Naive thymus-derived CD4-positive, alpha-beta T cell (primary cell): ENCODE measurements around the gene OXCT1. TPM values are rescaled to one million over a fixed set of nuclear protein-coding genes. Genes with fewer than 3 reads are reported as not detected.
A peak's percentile ranks its signal among the peaks of the same experiment; 100 is the strongest.
"Not testable (repeated sequence)": the region's sequence is repeated elsewhere in the genome, so short reads cannot be mapped to it uniquely, and the experiment has no call there.

Experiments used
- ATAC-seq: fragments of 150-1000 bp; cut with Tn5 transposase; 2 replicates; pipeline ENCODE4 v1.10.0; 2021; ENCODE audit warnings: mild to moderate bottlenecking, moderate library complexity
- CTCF ChIA-PET: fragments of 350-600 bp; sonication (Branson Sonifier 250); formaldehyde crosslinking; loops from one replicate; lab custom pipeline; 2021; ENCODE audit warnings: antibody characterized with exemption; lab: Charles Lee
- POLR2A ChIA-PET: fragments of 350-600 bp; sonication (Branson Sonifier 250); formaldehyde crosslinking; loops from one replicate; lab custom pipeline; 2021; ENCODE audit warnings: antibody characterized with exemption, inconsistent platforms; lab: Charles Lee
- DNase-seq, 9 donors: peaks; one replicate each; pipeline versions ENCODE4 v3.0.0 to v3.0.0-alpha.2; 2020 to 2022; ENCODE audit warnings: mixed read lengths in 1 of 9
- H3K27ac ChIP-seq: one replicate; pipeline ENCODE4 v1.7.0; 2013; ENCODE audit warnings: mild to moderate bottlenecking, low read depth, low read length, moderate library complexity
- H3K27me3 ChIP-seq, 2 donors: one replicate each; pipeline ENCODE4 v1.7.0; 2013; ENCODE audit warnings: low read length in 2 of 2, mild to moderate bottlenecking in 2 of 2, moderate library complexity in 2 of 2; ENCODE audit not compliant: control insufficient read depth in 2 of 2, insufficient read depth in 2 of 2
- H3K36me3 ChIP-seq, 3 experiments: 1 replicate in 2 of 3; 2 replicates in 1 of 3; pipeline ENCODE4 v1.7.0; 2013; ENCODE audit warnings: low read length in 3 of 3, mild to moderate bottlenecking in 3 of 3, moderate library complexity in 1 of 3; ENCODE audit not compliant: insufficient read depth in 3 of 3, control insufficient read depth in 2 of 3
- H3K4me1 ChIP-seq, 2 donors: one replicate each; pipeline ENCODE4 v1.7.0; 2013; ENCODE audit warnings: low read length in 2 of 2, mild to moderate bottlenecking in 2 of 2, moderate library complexity in 1 of 2; ENCODE audit not compliant: control insufficient read depth in 2 of 2, insufficient read depth in 2 of 2
- H3K4me3 ChIP-seq: 2 replicates; pipeline ENCODE4 v1.7.0; 2013; ENCODE audit warnings: mild to moderate bottlenecking, low read length
- H3K9me3 ChIP-seq, 3 experiments: 1 replicate in 2 of 3; 2 replicates in 1 of 3; pipeline ENCODE4 v1.7.0; 2013; ENCODE audit warnings: low read length in 3 of 3; ENCODE audit not compliant: control insufficient read depth in 2 of 3
- H3K27ac Mint-ChIP-seq, 9 donors: one replicate each; pipeline ENCODE4 v1.8.0; 2020 to 2022; ENCODE audit warnings: mixed read lengths in 9 of 9, mild to moderate bottlenecking in 8 of 9, moderate library complexity in 5 of 9, inconsistent platforms in 2 of 9
- H3K27me3 Mint-ChIP-seq, 5 donors: one replicate each; pipeline ENCODE4 v1.8.0; 2021 to 2022; ENCODE audit warnings: mixed read lengths in 5 of 5, mild to moderate bottlenecking in 1 of 5
- H3K36me3 Mint-ChIP-seq, 5 donors: one replicate each; pipeline ENCODE4 v1.8.0; 2020 to 2022; ENCODE audit warnings: mixed read lengths in 5 of 5, mild to moderate bottlenecking in 3 of 5, inconsistent platforms in 1 of 5
- H3K4me1 Mint-ChIP-seq, 7 donors: one replicate each; pipeline ENCODE4 v1.8.0; 2020 to 2022; ENCODE audit warnings: mixed read lengths in 7 of 7, mild to moderate bottlenecking in 3 of 7, inconsistent platforms in 1 of 7
- H3K4me3 Mint-ChIP-seq, 10 donors: one replicate each; pipeline ENCODE4 v1.8.0; 2020 to 2022; ENCODE audit warnings: mild to moderate bottlenecking in 10 of 10, mixed read lengths in 10 of 10, moderate library complexity in 6 of 10, inconsistent platforms in 2 of 10
- H3K9me3 Mint-ChIP-seq, 11 donors: one replicate each; pipeline ENCODE4 v1.8.0; 2020 to 2022; ENCODE audit warnings: mixed read lengths in 11 of 11, mild to moderate bottlenecking in 4 of 11, inconsistent platforms in 1 of 11, moderate library complexity in 1 of 11
- intact Hi-C, 2 donors: fragments of 100-400 bp; cut with micrococcal nuclease; formaldehyde crosslinking; loops; one replicate each; pipeline ENCODE4 v1.15.1; 2023
- polyA plus RNA-seq, 2 donors: library from polyadenylated mRNA; unstranded; fragments of 300-500 nt; fragmentation: Illumina TruSeq; gene quantifications; one replicate each; pipeline ENCODE4 v1.2.3, GENCODE V29; 2021
- total RNA-seq, 6 experiments: library from RNA in 5 of 6; stranded (reverse) in 5 of 6; gene quantifications; 1 replicate in 5 of 6; 2 replicates in 1 of 6; pipeline ENCODE4 v1.2.3 and lab custom pipeline; 2021 to 2026

Gene OXCT1
- total and polyA plus RNA-seq, 7 experiments from 2014 or later, result 18.6 to 53.1 (median 30.0) TPM

- no peaks in the 10 kb centered on the region for H3K4me1 ChIP-seq
- Mint-ChIP-seq H3K36me3 (peaks cover 18 to 43% (median 38%) of the 10 kb centered on the region in 5 donors), H3K4me3 (no peak overlapping the region), H3K27ac (no peak overlapping the region), H3K9me3 (peaks cover 0 to 10% (median 0%) of the 10 kb centered on the region in 11 donors), H3K27me3 (no peaks in the 10 kb centered on the region), H3K4me1 (peaks cover 0 to 12% (median 3%) of the 10 kb centered on the region in 7 donors)
- H3K27me3 ChIP-seq, result no peaks in the 10 kb centered on the region
- H3K4me3 ChIP-seq, result no peak overlapping the region
- H3K27ac ChIP-seq, result no peak overlapping the region
- peaks cover 29 to 64% (median 33%) of the 10 kb centered on the region in 3 experiments for H3K36me3 ChIP-seq
- ChIA-PET POLR2A (no interaction called here), CTCF (interaction anchor here (8.3 kb wide), 1 partner anchor 206 kb away, joined by 112 read pairs; no protein-coding TSS in a partner anchor)
- ATAC-seq (no peak), DNase-seq (no peak)
- intact Hi-C loops, result no loop called here
- H3K9me3 ChIP-seq, result no peaks in the 10 kb centered on the region
Observed at GRCh38 chr5:41852293-41852692, 17.9 kb downstream of the OXCT1 start.

DNA sequence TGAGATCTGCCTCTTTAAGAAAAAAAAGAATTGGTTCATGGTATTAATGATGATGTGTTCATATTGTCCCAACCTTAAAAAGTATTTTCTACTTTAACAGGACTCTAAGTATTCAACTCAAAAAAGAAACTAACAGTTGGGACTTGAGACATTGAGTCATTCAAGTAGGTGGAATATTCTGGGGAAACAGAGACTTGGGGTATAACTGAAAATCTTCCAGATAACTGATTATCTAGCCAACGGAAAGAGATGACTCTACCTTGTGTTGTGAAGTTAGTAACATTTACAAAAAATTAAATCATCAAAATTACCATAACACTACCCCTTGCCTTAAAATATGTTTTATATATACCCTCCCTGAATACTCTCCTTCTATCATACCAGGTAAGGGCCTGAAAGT lies 19.1 kb downstream of the OXCT1 start:
- intact Hi-C loops, result no loop called here
- Mint-ChIP-seq H3K27ac (no peak overlapping the region), H3K36me3 (peaks cover 18 to 48% (median 38%) of the 10 kb centered on the region in 5 donors), H3K4me3 (no peak overlapping the region), H3K4me1 (peaks cover 0 to 12% (median 3%) of the 10 kb centered on the region in 7 donors), H3K9me3 (peaks cover 0 to 10% (median 0%) of the 10 kb centered on the region in 11 donors), H3K27me3 (no peaks in the 10 kb centered on the region)
- no peak for DNase-seq
- no peak overlapping the region for H3K27ac ChIP-seq
- no peaks in the 10 kb centered on the region for H3K27me3 ChIP-seq
- H3K4me1 ChIP-seq, result no peaks in the 10 kb centered on the region
- H3K36me3 ChIP-seq, result peaks cover 28 to 64% (median 33%) of the 10 kb centered on the region in 3 experiments
- CTCF ChIA-PET, result interaction anchor here (0.9 kb wide), 1 partner anchor 1780 kb away, joined by 4 read pairs; no protein-coding TSS in a partner anchor
- no peaks in the 10 kb centered on the region for H3K9me3 ChIP-seq
- no peak for ATAC-seq
- POLR2A ChIA-PET, result interaction anchor here (1.3 kb wide), 1 partner anchor 74 kb away, joined by 3 read pairs; the partner anchor contains the start of gene FBXO4
- no peak overlapping the region for H3K4me3 ChIP-seq

GRCh38 chr5:41848983-41849382 lies 21.2 kb downstream of the OXCT1 start:
- Mint-ChIP-seq H3K9me3 (peaks cover 0 to 10% (median 0%) of the 10 kb centered on the region in 11 donors), H3K4me1 (peaks cover 0 to 12% (median 3%) of the 10 kb centered on the region in 7 donors), H3K4me3 (no peak overlapping the region), H3K27ac (no peak overlapping the region), H3K27me3 (no peaks in the 10 kb centered on the region), H3K36me3 (peaks cover 18 to 48% (median 37%) of the 10 kb centered on the region in 5 donors)
- CTCF ChIA-PET, result no interaction called here
- H3K27me3 ChIP-seq, result no peaks in the 10 kb centered on the region
- DNase-seq (no peak), ATAC-seq (no peak)
- POLR2A ChIA-PET, result no interaction called here
- H3K9me3 ChIP-seq, result no peaks in the 10 kb centered on the region
- no peak overlapping the region for H3K4me3 ChIP-seq
- intact Hi-C loops, result no loop called here
- H3K36me3 ChIP-seq, result peaks cover 20 to 59% (median 27%) of the 10 kb centered on the region in 3 experiments
- H3K27ac ChIP-seq, result no peak overlapping the region
- no peaks in the 10 kb centered on the region for H3K4me1 ChIP-seq

DNA sequence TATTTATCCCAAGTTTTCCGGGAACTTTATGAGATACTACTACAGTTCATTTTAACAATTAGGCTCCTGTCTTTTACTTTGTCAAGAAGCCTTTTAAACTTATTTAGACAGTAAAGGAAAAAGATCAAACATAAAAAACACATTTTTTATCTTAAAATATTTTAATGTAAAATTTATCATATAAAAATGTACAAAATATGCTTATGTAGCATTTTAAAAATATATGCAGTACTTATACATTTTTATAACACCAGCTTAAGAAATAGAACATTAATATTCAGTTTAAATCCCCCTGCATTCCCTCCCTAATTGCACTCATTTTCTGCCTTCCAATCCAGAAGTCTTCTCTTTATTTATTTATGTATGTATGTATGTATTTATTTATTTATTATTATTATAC lies 24.5 kb downstream of the OXCT1 start:
- ATAC-seq, H3K4me1 Mint-ChIP-seq, H3K4me1 ChIP-seq, H3K27me3 ChIP-seq, DNase-seq, H3K27me3 Mint-ChIP-seq, POLR2A ChIA-PET, H3K9me3 ChIP-seq, H3K4me3 ChIP-seq, intact Hi-C loops, H3K27ac ChIP-seq, H3K27ac Mint-ChIP-seq, H3K4me3 Mint-ChIP-seq: not testable (repeated sequence)
- peaks cover 10 to 33% (median 21%) of the 10 kb centered on the region in 5 donors for H3K36me3 Mint-ChIP-seq
- peaks cover 7 to 36% (median 11%) of the 10 kb centered on the region in 3 experiments for H3K36me3 ChIP-seq
- H3K9me3 Mint-ChIP-seq, result peaks cover 0 to 10% (median 0%) of the 10 kb centered on the region in 11 donors
- CTCF ChIA-PET, result interaction anchor here (0.8 kb wide), 1 partner anchor 11 kb away, joined by 3 read pairs; no protein-coding TSS in a partner anchor

DNA sequence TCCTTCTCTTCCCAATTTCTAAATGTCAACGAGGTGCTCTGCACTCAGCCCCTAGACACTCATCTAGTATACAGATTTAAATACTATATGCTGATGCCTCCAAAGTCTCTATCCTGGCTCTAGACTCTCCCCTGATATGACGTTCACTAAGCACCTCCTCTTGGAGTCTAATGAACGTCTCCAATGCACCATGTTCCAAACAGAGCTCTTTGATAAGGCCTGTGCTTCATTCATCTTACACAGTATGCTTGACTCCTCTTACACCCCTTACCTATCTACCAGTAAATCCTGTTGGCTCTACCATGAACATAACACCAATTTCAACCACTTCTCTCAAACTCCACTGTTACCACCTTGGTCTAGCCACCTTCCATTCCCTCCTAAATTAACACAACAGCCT lies 25.7 kb downstream of the OXCT1 start:
- Mint-ChIP-seq H3K4me1 (peaks cover 0 to 5% (median 0%) of the 10 kb centered on the region in 7 donors), H3K4me3 (no peak overlapping the region), H3K36me3 (peaks cover 5 to 31% (median 13%) of the 10 kb centered on the region in 5 donors), H3K27me3 (no peaks in the 10 kb centered on the region), H3K9me3 (peaks cover 0 to 5% (median 0%) of the 10 kb centered on the region in 11 donors), H3K27ac (no peak overlapping the region)
- Histone ChIP-seq H3K27me3 (no peaks in the 10 kb centered on the region), H3K9me3 (no peaks in the 10 kb centered on the region), H3K36me3 (peaks cover 2 to 30% (median 5%) of the 10 kb centered on the region in 3 experiments), H3K27ac (no peak overlapping the region), H3K4me3 (no peak overlapping the region), H3K4me1 (no peaks in the 10 kb centered on the region)
- intact Hi-C loops, result loop anchor here in 1 of 2 donors (5.0 kb wide), 1 partner anchor 87 kb away; no protein-coding TSS in a partner anchor
- DNase-seq, result no peak
- ChIA-PET POLR2A (no interaction called here), CTCF (no interaction called here)
- no peak for ATAC-seq

- intact Hi-C loops, result loop anchor here (1.0 to 5.0 kb wide), 5 partner anchors 10 to 147 kb away; no protein-coding TSS in a partner anchor
- peaks cover 0 to 31% (median 0%) of the 10 kb centered on the region in 3 experiments for H3K36me3 ChIP-seq
- CTCF ChIA-PET, result interaction anchor here (0.6 to 1.2 kb wide), 2 partner anchors 9 to 40 kb away, joined by 4 read pairs; no protein-coding TSS in a partner anchor
- no peak overlapping the region for H3K4me3 Mint-ChIP-seq
- H3K27ac ChIP-seq, result no peak overlapping the region
- H3K36me3 Mint-ChIP-seq, result peaks cover 0 to 31% (median 6%) of the 10 kb centered on the region in 5 donors
- peaks cover 0 to 9% (median 0%) of the 10 kb centered on the region in 7 donors for H3K4me1 Mint-ChIP-seq
- POLR2A ChIA-PET, result no interaction called here
- DNase-seq (peak in 7 of 9 donors; percentile 8 to 41 (median 26)), ATAC-seq (peak; percentile 78)
- no peak overlapping the region for H3K4me3 ChIP-seq
- H3K27me3 Mint-ChIP-seq, result no peaks in the 10 kb centered on the region
- no peak overlapping the region for H3K27ac Mint-ChIP-seq
- H3K4me1 ChIP-seq, result no peaks in the 10 kb centered on the region
- H3K9me3 Mint-ChIP-seq, result no peaks in the 10 kb centered on the region
- H3K27me3 ChIP-seq, result no peaks in the 10 kb centered on the region
- no peaks in the 10 kb centered on the region for H3K9me3 ChIP-seq
Observed at GRCh38 chr5:41843456-41844370, 26.5 kb downstream of the OXCT1 start.
